GM12878 (cell line): ENCODE data around the gene CCDC18. TPM values are rescaled to one million over a fixed set of nuclear protein-coding genes. Genes with fewer than 3 reads are reported as not detected.

Experiments used
- BCL11A ChIP-seq: IDR thresholded peaks from 2 replicates; pipeline ENCODE4 v1.6.1; 2011; ENCODE audit warnings: low read depth, low read length
- E2F4 ChIP-seq: IDR thresholded peaks from 2 replicates; pipeline ENCODE4 v1.6.1; 2012; ENCODE audit warnings: low read depth, low read length, improper control_type of control experiment
- ESRRA ChIP-seq: IDR thresholded peaks from 2 replicates; pipeline ENCODE4 v1.6.1; 2012; ENCODE audit warnings: mild to moderate bottlenecking, low read length, improper control_type of control experiment
- GABPA ChIP-seq: IDR thresholded peaks from 2 replicates; pipeline ENCODE4 v1.6.1; 2014; ENCODE audit warnings: antibody characterized with exemption, low read depth, mild to moderate bottlenecking, inconsistent platforms
- HCFC1 ChIP-seq: fragments of 150-350 bp; IDR thresholded peaks from 2 replicates; pipeline ENCODE4 v1.6.1; 2014; ENCODE audit warnings: low read length
- MEF2B ChIP-seq: fragments of 450-650 bp; IDR thresholded peaks from 2 replicates; pipeline ENCODE4 v1.6.1; 2018; ENCODE audit warnings: mild to moderate bottlenecking, moderate library complexity; ENCODE audit not compliant: partially characterized antibody, poor library complexity, severe bottlenecking
- NFXL1 ChIP-seq: fragments of 450-650 bp; IDR thresholded peaks from 2 replicates; pipeline ENCODE4 v1.6.1; 2017; ENCODE audit warnings: antibody characterized with exemption, mild to moderate bottlenecking, borderline replicate concordance
- NFYA ChIP-seq: IDR thresholded peaks from 2 replicates; pipeline ENCODE4 v1.6.1; 2011; ENCODE audit warnings: low read depth, mild to moderate bottlenecking, low read length, improper control_type of control experiment, borderline replicate concordance
- NKRF ChIP-seq: fragments of 450-650 bp; conservative IDR thresholded peaks from 2 replicates; pipeline ENCODE4 v1.6.1; 2017; ENCODE audit warnings: mild to moderate bottlenecking, moderate library complexity
- RAD21 ChIP-seq: IDR thresholded peaks from 2 replicates; pipeline ENCODE4 v1.6.1; 2011; ENCODE audit warnings: mild to moderate bottlenecking, low read depth, low read length, moderate library complexity; ENCODE audit not compliant: insufficient read depth
- RB1 ChIP-seq: fragments of 450-650 bp; formaldehyde crosslinking; IDR thresholded peaks from 2 replicates; pipeline ENCODE4 v1.6.1; 2017; ENCODE audit warnings: mild to moderate bottlenecking, borderline replicate concordance
- ZNF687 ChIP-seq: fragments of 450-650 bp; IDR thresholded peaks from 2 replicates; pipeline ENCODE4 v1.6.1; 2017; ENCODE audit warnings: mild to moderate bottlenecking, moderate library complexity
- polyA plus RNA-seq, 11 experiments: library from polyadenylated mRNA; depleted of rRNA in 4 of 11; unstranded in 6 of 11; stranded (reverse) in 5 of 11; fragments of >200 nt; fragmentation: Nextera tagmentation in 4 of 11; fragmentation: Illumina TruSeq in 1 of 11; extraction: Ambion mirVana in 4 of 11; extraction: Trizol in 1 of 11; gene quantifications; 1 replicate in 1 of 11; 2 replicates in 10 of 11; pipeline versions ENCODE4 v1.2.1 to v1.2.3, GENCODE V29; 2011 to 2016; ENCODE audit warnings: inconsistent platforms in 2 of 11, missing spikeins in 2 of 11, low read depth in 1 of 11
- total RNA-seq, 4 experiments: library from RNA; depleted of rRNA in 3 of 4; stranded (reverse); fragments of >200 nt in 3 of 4; fragmentation: Illumina TruSeq in 1 of 4; extraction: Trizol in 1 of 4; gene quantifications; 2 replicates each; pipeline versions ENCODE4 v1.2.1 to v1.2.3, GENCODE V29; 2013 to 2021

Gene CCDC18
- total and polyA plus RNA-seq, 10 of the 15 experiments (the other 5 are each of a cell fraction or from before 2014, with no cell fraction given) = 15.6 to 34.9 (median 19.5) TPM

- no peak for TF ChIP-seq RAD21
- no peak for TF ChIP-seq ESRRA
- no peak for TF ChIP-seq NKRF
- TF ChIP-seq HCFC1 = no peak
- TF ChIP-seq NFYA = no peak
- no peak for TF ChIP-seq GABPA
- TF ChIP-seq BCL11A = no peak
- no peak for TF ChIP-seq E2F4
- no peak for TF ChIP-seq RB1
- no peak for TF ChIP-seq MEF2B
- no peak for TF ChIP-seq NFXL1
- no peak for TF ChIP-seq ZNF687
Observed at GRCh38 chr1:93223023-93223675, 42.6 kb downstream of the CCDC18 start (continued).
